ENCODE data around the gene C15orf61.

GRCh38 chr15:67554580-67554979 is 33.6 kb downstream of the C15orf61 start:
- no peak for TF ChIP-seq CTCF (IDR thresholded peaks at IDR 0.05)
- no peak for TF ChIP-seq POLR2A (IDR thresholded peaks at IDR 0.05)

Data from lower leg skin (tissue), 3 donors.